PC-9 (cell line): Measurements from ENCODE around the gene CRADD.

ENCODE experiments used
- EZH2 ChIP-seq: fragments of 200-600 bp; sonication (generic); IDR thresholded peaks from 2 replicates; pipeline ENCODE4 v1.8.0; 2017; ENCODE audit warnings: antibody characterized with exemption, low read depth
- TF ChIP-seq, protein P1 (sequence below): fragments of 200-600 bp; sonication (generic); conservative IDR thresholded peaks from 2 replicates; pipeline ENCODE4 v1.6.1; 2017; ENCODE audit warnings: mixed run types, antibody characterized with exemption, mild to moderate bottlenecking, moderate library complexity

DNA sequence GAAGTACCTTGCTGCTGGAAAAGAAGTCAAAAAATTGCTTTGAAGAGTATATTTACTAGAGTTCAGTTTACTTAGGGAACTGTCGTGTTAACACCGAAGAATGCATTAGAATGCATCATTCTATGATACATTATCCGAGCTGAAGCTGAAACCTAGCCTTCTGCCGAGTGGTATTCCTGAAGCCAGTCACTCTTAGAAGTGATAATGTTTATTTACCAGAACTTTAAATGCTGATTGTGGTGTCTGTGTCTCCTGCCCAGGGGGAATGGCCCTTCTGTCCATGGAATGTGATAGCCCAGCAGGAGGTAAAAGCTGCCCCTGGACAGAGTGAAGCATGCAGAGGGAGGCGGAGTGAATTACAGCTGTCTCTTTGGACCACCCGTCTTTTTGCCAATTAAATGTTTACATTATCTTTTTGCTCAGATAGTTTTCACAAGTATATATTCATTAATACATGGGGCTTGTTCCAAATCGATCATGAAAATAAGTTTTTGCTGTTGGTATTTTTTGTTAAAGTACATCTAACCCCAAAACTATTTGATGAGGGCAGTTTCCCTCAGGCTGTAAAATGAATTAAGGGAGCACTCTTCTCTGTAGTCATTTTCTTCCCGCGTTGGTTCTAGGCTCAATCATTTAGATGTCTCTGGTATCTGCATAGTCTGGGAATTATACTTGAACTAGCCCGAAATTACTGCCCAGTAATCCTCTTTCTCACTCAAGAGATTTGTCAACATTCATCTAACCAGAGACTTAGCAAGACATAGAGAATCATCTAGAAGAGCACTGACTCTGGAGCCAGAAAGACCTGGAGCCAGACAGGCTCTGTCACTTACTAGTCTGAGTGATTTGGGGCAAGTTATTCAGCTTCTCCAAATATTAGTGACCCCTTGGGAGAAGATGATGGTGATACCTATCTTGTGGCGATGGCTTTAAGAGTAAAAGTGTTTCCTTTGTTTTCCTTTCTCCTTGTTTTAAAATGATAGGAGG is 147.6 kb downstream of the CRADD start:
- TF ChIP-seq, protein P1, sequence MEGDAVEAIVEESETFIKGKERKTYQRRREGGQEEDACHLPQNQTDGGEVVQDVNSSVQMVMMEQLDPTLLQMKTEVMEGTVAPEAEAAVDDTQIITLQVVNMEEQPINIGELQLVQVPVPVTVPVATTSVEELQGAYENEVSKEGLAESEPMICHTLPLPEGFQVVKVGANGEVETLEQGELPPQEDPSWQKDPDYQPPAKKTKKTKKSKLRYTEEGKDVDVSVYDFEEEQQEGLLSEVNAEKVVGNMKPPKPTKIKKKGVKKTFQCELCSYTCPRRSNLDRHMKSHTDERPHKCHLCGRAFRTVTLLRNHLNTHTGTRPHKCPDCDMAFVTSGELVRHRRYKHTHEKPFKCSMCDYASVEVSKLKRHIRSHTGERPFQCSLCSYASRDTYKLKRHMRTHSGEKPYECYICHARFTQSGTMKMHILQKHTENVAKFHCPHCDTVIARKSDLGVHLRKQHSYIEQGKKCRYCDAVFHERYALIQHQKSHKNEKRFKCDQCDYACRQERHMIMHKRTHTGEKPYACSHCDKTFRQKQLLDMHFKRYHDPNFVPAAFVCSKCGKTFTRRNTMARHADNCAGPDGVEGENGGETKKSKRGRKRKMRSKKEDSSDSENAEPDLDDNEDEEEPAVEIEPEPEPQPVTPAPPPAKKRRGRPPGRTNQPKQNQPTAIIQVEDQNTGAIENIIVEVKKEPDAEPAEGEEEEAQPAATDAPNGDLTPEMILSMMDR = no peak
- no peak for TF ChIP-seq EZH2
